ENCODE results near the gene SEMA6B. TPM values are rescaled to one million over a fixed set of nuclear protein-coding genes. Genes with fewer than 3 reads are reported as not detected.

Gene SEMA6B
- total and polyA plus RNA-seq, 2 donors (not counting 3 experiments of a cell fraction or from before 2014, with no cell fraction given), result 97.8 to 176 TPM

- peaks cover 10% of the 10 kb centered on the region for H3K4me1 ChIP-seq (ENCODE audit: control insufficient read depth, extremely low read depth, insufficient read depth, low read length)
- no peak overlapping the region for H3K27ac ChIP-seq (ENCODE audit: insufficient read depth, low read depth, low read length)
- no peaks in the 10 kb centered on the region for H3K27me3 ChIP-seq (ENCODE audit: control insufficient read depth in 2 of 2, insufficient read depth in 2 of 2, low read length in 2 of 2)
- TF ChIP-seq MAX (IDR thresholded peaks at IDR 0.05; ENCODE audit: insufficient read depth, insufficient read length) (no peak), CTCF (IDR thresholded peaks at IDR 0.05; ENCODE audit: extremely low read depth in 1 of 2, insufficient read depth in 1 of 2, low read depth in 1 of 2, low read length in 2 of 2) (no peak), MYC (IDR thresholded peaks at IDR 0.05; ENCODE audit: low read depth, low read length) (no peak), GATA2 (IDR thresholded peaks at IDR 0.05; ENCODE audit: insufficient read depth, insufficient read length, low read depth, low read length) (no peak), POLR2A (IDR thresholded peaks at IDR 0.05; ENCODE audit: low read depth, low read length) (no peak), POLR2AphosphoS5 (IDR thresholded peaks at IDR 0.05; ENCODE audit: insufficient read depth, low read depth, low read length) (no peak), FOS (IDR thresholded peaks at IDR 0.05; ENCODE audit: borderline replicate concordance, insufficient read depth, low read length) (no peak), EZH2 (IDR thresholded peaks at IDR 0.05; ENCODE audit: borderline replicate concordance, low read depth, low read length, severe bottlenecking) (no peak), JUN (IDR thresholded peaks at IDR 0.05; ENCODE audit: borderline replicate concordance, insufficient read depth, insufficient read length, low read depth) (no peak)
- POLR2A ChIA-PET, result no interaction called here
- no peaks in the 10 kb centered on the region for H3K9me3 ChIP-seq (replicated peaks; ENCODE audit: control insufficient read depth, insufficient read depth, low read length)
- no peak overlapping the region for H3K4me2 ChIP-seq (ENCODE audit: insufficient read depth, low read length)
- CTCF ChIA-PET, result interaction anchor here (1.7 to 1.9 kb wide), 2 partner anchors 19 to 21 kb away, joined by 7 to 11 read pairs; no protein-coding TSS in a partner anchor
- H3K79me2 ChIP-seq (ENCODE audit: control insufficient read depth, insufficient read depth, low read length), result no peaks in the 10 kb centered on the region
- no peak for DNase-seq (ENCODE audit: low read depth, low spot score)
- dilution Hi-C loops (cut with MboI; ENCODE audit: extremely low pct_ligation_motif_present, low sequenced_read_pairs) (no loop called here), intact Hi-C loops (cut with micrococcal nuclease) (no loop called here)
- H3K4me3 ChIP-seq (replicated peaks in 1 of 3; ENCODE audit: insufficient read depth in 1 of 3, low read depth in 1 of 3, low read length in 3 of 3), result no peak overlapping the region
- FAIRE-seq, result no peak
- no peaks in the 10 kb centered on the region for H3K9me1 ChIP-seq (replicated peaks; ENCODE audit: control insufficient read depth, extremely low read depth, insufficient read depth, low read length)
- no peaks in the 10 kb centered on the region for H4K20me1 ChIP-seq (replicated peaks; ENCODE audit: control insufficient read depth, extremely low read depth, insufficient read depth, low read length)
- BruUV-seq (replicated peaks), result no TSS peak
- peaks cover 5 to 24% of the 10 kb centered on the region in 2 experiments for H3K36me3 ChIP-seq (ENCODE audit: control insufficient read depth in 2 of 2, extremely low read depth in 1 of 2, insufficient read depth in 2 of 2, low read length in 2 of 2)
- no peak overlapping the region for H2AFZ ChIP-seq (ENCODE audit: low read depth, low read length)
- H3K9ac ChIP-seq (replicated peaks; ENCODE audit: extremely low read depth, insufficient read depth, low read length), result no peak overlapping the region
Measured at GRCh38 chr19:4504297-4504701, 55.2 kb downstream of the SEMA6B start.

All from endothelial cell of umbilical vein (primary cell).